Activated CD4-positive, alpha-beta T cell treated with anti-CD3 and anti-CD28 coated beads, Interleukin-2, amount 50 U/mL, for 24 hours (primary cell): ENCODE measurements around the gene SRSF7.
"Not testable (repeated sequence)": the region's sequence is repeated elsewhere in the genome, so short reads cannot be mapped to it uniquely, and the experiment has no call there.

Experiments
- DNase-seq, 2 donors: peaks; one replicate each; pipeline ENCODE4 v3.0.0-alpha.2; 2020; ENCODE audit warnings: low read depth in 1 of 2, low spot score in 1 of 2

Gene SRSF7

DNA sequence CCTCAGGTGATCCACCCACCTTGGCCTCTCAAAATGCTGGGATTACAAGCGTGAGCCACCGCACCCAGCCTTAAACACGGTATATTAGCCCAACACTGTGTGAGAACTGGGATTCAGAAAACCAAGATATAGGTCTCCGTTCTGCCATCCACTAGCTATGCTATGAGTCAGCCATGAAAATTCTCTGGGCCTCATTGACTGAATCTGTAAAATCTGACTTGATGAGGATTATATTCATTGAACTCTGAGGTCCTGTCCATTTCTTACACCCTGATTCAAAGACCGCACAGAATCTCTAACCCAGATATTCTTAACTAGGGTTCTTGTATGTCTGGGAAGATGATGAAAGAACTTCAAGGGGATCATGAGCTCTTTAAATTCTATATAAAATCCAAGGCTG is 47.8 kb downstream of the SRSF7 start:
- not testable (repeated sequence) for DNase-seq

- DNase-seq = no peak
Observed at GRCh38 chr2:38702413-38702812, 48.7 kb downstream of the SRSF7 start.

GRCh38 chr2:38701542-38701941 is 49.6 kb downstream of the SRSF7 start:
- DNase-seq = no peak

DNA sequence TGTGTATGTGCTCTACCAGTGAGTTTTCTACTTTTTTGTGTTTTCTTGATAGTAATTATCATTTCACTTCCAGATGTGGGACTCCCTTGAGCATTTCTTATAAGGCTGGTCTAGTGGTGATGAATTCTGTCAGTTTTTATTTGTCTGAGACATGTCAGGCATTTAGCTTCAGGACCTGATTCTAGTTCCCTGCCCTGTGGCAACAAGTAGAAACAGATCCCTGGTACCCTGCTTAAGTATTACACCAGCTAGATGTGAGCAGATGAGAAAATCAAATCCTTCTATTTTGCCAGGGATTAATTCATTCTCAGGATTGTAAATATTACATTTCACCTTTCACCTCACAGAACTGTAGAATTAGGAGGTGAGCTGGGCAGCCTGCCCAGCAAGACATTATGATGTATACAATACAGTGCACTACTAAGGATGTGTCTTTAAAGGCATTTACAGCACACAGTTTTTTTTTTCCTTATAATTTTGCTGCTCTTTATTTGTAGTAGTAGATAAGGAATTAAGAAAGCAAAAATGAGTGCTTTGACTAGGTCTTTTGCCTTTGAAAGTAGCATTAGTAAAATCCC is 50.2 kb downstream of the SRSF7 start:
- no peak for DNase-seq

DNA sequence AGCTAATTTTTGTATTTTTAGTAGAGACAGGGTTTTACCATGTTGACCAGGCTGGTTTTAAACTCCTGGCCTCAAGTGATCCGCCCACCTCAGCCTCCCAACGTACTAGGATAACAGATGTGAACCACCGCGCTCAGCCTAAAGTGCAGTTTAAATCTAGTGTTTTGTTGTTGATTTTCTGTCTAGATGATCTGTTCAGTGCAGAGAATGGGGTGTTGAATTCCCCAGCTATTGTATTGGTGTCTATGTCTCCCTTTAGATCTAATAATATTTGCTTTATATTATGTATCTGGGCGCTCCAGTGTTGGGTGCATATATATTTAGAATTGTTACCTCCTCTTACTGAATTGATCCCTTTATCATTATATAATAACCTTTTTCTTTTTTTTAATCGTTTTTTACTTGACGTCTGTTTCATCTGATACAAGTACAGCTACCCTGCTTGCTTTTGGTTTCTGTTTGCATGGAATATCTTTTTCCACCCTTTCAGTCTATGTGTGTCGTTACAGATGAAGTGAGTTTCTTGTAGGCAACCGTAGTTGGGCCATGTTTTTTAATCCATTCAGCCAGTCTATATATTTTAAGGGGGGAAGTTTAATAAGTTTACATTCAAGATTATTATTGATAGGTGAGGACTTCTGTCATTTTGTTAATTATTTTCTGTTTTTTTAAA is 50.9 kb downstream of the SRSF7 start:
- no peak for DNase-seq

- no peak for DNase-seq
Observed at GRCh38 chr2:38698467-38699003, 52.6 kb downstream of the SRSF7 start.

DNA sequence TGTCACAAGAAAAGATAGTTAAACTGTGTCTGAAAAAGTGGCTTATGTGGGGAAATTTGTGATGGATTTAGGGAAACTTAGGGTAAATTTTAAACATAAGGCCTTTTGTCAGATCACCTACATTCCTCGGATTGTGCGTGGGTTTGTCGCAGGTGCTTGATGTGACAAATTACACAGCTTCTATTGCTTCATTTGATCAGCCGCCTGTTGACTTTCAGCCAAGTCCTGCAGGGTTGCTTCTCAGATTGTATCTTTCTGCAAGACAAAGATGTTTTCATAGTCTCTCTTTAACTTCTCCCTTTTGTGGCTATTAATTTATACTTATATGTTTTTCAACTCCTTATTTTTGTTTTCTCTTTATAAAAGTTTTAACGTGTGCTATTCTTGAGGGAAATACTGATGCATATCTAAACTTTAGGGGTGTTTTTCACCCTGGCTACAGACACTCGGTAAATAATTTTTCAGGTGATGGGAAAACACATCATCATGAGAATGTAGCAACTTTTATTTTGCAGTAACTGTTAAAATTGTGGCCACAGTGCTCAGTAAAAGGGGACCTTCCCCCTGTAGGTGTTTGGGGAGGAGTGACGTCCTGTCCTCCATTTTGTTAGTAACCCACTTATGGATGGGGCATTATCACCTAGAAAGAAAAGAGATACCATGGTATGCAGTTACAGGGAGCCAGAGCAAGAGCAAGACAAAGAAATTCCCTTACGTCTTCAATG is 53.9 kb downstream of the SRSF7 start:
- DNase-seq = no peak
